Fibroblast of lung (primary cell): ENCODE data around the gene QSOX1. TPM values are rescaled to one million over a fixed set of nuclear protein-coding genes. Genes with fewer than 3 reads are reported as not detected.

Source experiments
- DNase-seq, 2 donors: peaks; one replicate each; pipeline versions ENCODE4 v3.0.0 to v3.0.0-alpha.2; 2010; ENCODE audit warnings: low read depth in 2 of 2
- H2AFZ ChIP-seq: 2 replicates; pipeline ENCODE4 v1.5.1; 2012; ENCODE audit warnings: low read length, control low read depth, inconsistent platforms
- H3K27ac ChIP-seq: 2 replicates; pipeline ENCODE4 v1.5.1; 2011; ENCODE audit warnings: low read length, control low read depth; ENCODE audit not compliant: insufficient read depth
- H3K27me3 ChIP-seq: 2 replicates; pipeline ENCODE4 v1.5.1; 2011; ENCODE audit warnings: mild to moderate bottlenecking, low read length; ENCODE audit not compliant: control insufficient read depth, insufficient read depth
- H3K36me3 ChIP-seq: 2 replicates; pipeline ENCODE4 v1.5.1; 2011; ENCODE audit warnings: low read length; ENCODE audit not compliant: control insufficient read depth, insufficient read depth
- H3K4me1 ChIP-seq: 2 replicates; pipeline ENCODE4 v1.5.1; 2011; ENCODE audit warnings: low read length; ENCODE audit not compliant: control insufficient read depth, insufficient read depth; ENCODE audit errors: extremely low read depth
- H3K4me2 ChIP-seq: 2 replicates; pipeline ENCODE4 v1.5.1; 2011; ENCODE audit warnings: low read length, control low read depth; ENCODE audit not compliant: insufficient read depth; ENCODE audit errors: extremely low read depth
- H3K4me3 ChIP-seq, 4 experiments: fragments of 200-600 bp in 1 of 4; sonication (generic) in 1 of 4; replicated peaks in 1 of 4; 2 replicates each; pipeline ENCODE4 v1.5.1; 2011 to 2016; ENCODE audit warnings: low read length in 4 of 4, low read depth in 3 of 4, mild to moderate bottlenecking in 3 of 4, control low read depth in 2 of 4, inconsistent platforms in 1 of 4, mixed read lengths in 1 of 4; ENCODE audit not compliant: insufficient read depth in 1 of 4; ENCODE audit errors: control extremely low read depth in 1 of 4
- H3K79me2 ChIP-seq: 2 replicates; pipeline ENCODE4 v1.5.1; 2012; ENCODE audit warnings: mild to moderate bottlenecking, low read length, inconsistent platforms; ENCODE audit not compliant: control insufficient read depth, insufficient read depth
- H3K9ac ChIP-seq: 2 replicates; pipeline ENCODE4 v1.5.1; 2011; ENCODE audit warnings: mild to moderate bottlenecking, low read length, control low read depth; ENCODE audit not compliant: insufficient read depth
- H3K9me3 ChIP-seq: 2 replicates; pipeline ENCODE4 v1.5.1; 2012; ENCODE audit warnings: low read depth, low read length; ENCODE audit not compliant: control insufficient read depth, insufficient read depth
- H4K20me1 ChIP-seq: 2 replicates; pipeline ENCODE4 v1.5.1; 2011; ENCODE audit warnings: low read length; ENCODE audit not compliant: control insufficient read depth, insufficient read depth; ENCODE audit errors: extremely low read depth
- EZH2 ChIP-seq: IDR thresholded peaks from 2 replicates; pipeline ENCODE4 v1.5.1; 2012; ENCODE audit warnings: low read length, control low read depth, mild to moderate bottlenecking; ENCODE audit errors: missing control alignments
- polyA plus RNA-seq, 2 donors: library from polyadenylated mRNA; depleted of rRNA in 1 of 2; stranded (reverse) in 1 of 2; unstranded in 1 of 2; fragments of >200 nt; gene quantifications; 2 replicates each; pipeline ENCODE4 v1.2.1, GENCODE V29; 2011 to 2012; ENCODE audit warnings: missing spikeins in 1 of 2
- total RNA-seq: library from RNA; depleted of rRNA; stranded (reverse); fragments of >200 nt; gene quantifications from 2 replicates; pipeline ENCODE4 v1.2.1, GENCODE V29; 2014
- TF ChIP-seq, protein P1 (sequence below), 2 donors: IDR thresholded peaks in 1 of 2; conservative IDR thresholded peaks in 1 of 2; 1 replicate in 1 of 2; 2 replicates in 1 of 2; pipeline ENCODE4 v1.5.1; 2011 to 2012; ENCODE audit warnings: low read length in 2 of 2, control low read depth in 1 of 2, inconsistent platforms in 1 of 2, low read depth in 1 of 2, mild to moderate bottlenecking in 1 of 2

The QSOX1 gene
- total and polyA plus RNA-seq, 2 donors (not counting 1 experiment from before 2014, with no cell fraction given), result 799 to 1,312 TPM

DNA sequence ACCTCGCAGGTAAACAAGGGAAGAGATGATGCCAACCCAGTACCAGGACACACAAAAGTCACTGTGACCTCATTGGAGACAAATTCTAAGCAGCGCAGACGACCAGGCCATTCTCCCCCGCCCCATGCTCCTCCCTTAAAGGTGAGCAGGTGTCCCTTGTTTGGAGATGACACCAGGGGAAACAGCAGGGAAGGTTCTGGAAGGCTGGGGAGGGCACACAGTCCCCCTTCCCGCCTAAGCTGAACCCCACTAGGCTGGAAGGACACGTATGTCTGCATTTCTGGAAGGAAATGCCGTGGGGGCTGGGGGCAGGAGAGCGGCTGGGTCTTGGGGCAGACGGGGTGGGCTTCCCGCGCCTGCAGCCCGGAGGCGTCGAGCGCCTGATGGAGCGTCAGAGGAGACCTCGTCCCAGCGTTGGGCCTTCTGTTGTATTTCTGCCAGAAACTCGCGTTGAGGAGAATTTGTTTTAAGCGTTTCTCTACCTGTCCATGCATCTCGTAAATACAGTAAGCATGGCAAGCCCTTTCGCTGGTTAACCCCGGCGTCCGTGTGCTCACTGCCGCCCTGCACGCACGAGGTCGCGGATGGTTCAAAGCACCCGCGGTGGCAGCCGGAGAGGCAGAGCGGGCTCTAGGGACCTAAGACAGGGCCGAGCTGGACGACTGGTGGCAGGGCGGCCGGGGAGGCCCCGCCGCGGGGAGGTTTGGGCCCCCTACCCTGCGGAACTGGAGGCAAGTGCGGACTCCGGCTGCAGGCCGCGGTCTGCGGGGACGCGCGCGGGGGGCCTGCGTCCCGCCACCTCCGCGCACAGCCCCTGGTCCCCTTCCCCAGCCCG lies 74.2 kb downstream of the QSOX1 start:
- DNase-seq, result no peak
- H3K27me3 ChIP-seq, result peaks cover 55% of the 10 kb centered on the region
- peaks cover 9% of the 10 kb centered on the region for H3K4me1 ChIP-seq
- no peaks in the 10 kb centered on the region for H3K36me3 ChIP-seq
- H3K9ac ChIP-seq, result peak overlapping the region; percentile 45
- no peaks in the 10 kb centered on the region for H4K20me1 ChIP-seq
- H3K9me3 ChIP-seq, result no peaks in the 10 kb centered on the region
- peak; percentile 61 for TF ChIP-seq EZH2
- TF ChIP-seq, protein P1, sequence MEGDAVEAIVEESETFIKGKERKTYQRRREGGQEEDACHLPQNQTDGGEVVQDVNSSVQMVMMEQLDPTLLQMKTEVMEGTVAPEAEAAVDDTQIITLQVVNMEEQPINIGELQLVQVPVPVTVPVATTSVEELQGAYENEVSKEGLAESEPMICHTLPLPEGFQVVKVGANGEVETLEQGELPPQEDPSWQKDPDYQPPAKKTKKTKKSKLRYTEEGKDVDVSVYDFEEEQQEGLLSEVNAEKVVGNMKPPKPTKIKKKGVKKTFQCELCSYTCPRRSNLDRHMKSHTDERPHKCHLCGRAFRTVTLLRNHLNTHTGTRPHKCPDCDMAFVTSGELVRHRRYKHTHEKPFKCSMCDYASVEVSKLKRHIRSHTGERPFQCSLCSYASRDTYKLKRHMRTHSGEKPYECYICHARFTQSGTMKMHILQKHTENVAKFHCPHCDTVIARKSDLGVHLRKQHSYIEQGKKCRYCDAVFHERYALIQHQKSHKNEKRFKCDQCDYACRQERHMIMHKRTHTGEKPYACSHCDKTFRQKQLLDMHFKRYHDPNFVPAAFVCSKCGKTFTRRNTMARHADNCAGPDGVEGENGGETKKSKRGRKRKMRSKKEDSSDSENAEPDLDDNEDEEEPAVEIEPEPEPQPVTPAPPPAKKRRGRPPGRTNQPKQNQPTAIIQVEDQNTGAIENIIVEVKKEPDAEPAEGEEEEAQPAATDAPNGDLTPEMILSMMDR (conservative IDR thresholded peaks at IDR 0.05 in 1 of 2, IDR thresholded peaks at IDR 0.05 in 1 of 2; ENCODE audit: low read depth in 1 of 2, low read length in 2 of 2), result no peak
- H3K4me3 ChIP-seq, result peak overlapping the region in 3 of 4 experiments; percentile 39 to 59 (median 54)
- H2AFZ ChIP-seq, result no peak overlapping the region
- H3K4me2 ChIP-seq, result peak overlapping the region; percentile 94
- no peaks in the 10 kb centered on the region for H3K79me2 ChIP-seq
- no peak overlapping the region for H3K27ac ChIP-seq

DNA sequence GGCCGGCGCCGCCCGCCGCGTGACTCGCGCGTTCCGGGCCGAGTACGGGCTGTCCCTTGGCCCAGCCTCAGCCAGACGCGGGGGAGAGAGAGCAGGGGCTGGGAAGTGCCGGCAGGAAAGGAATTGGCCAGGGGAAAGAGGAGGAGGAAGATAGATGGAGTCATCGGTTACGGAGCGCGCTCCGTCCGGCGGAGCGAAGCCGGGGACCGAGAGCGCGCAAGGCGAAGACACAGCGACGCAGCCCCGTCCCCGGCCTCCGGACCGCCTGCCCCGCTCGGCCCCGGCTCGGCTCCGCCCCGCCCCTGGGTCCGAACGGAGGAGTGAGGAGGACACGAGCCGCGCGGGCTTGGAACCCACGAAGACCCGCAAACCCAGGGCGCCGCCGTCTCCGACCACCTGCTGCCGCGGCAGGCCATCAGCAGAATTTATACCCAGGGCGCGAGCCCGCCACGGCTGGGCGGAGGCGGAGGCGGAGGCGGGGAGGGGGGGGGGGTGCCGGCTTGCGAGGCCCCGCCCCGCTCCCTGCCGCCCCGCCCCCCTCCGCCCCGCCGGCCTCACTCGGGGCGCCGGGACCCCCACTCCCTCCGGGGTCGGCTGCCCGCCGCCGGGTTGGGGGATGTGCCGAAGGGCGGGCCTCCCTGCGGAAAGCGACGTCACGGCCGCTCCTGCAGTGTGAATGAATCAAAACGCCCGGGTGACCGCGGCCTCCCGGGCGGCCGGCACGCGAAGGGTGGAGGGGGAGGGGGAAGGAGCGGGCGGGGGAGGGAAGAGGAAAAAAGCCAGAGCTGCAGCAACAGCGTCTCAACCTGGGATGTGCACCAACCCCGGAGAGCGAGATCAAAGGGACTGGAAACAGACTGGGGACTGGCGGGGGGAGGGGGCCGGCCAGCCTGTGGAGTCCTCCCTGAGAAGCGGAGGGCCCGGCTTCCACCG lies 75.1 kb downstream of the QSOX1 start, which contains the start of gene LHX4:
LHX4 (plus strand) TSS at position 782 of the 933 bp plus-strand sequence. CDS start 266 bp downstream, outside the sequence.
- H3K27ac ChIP-seq, result no peak within 1 kb of the TSS
- no peaks in the 10 kb centered on the region for H3K79me2 ChIP-seq
- H3K27me3 ChIP-seq, result peaks cover 56% of the 10 kb centered on the region
- H3K9me3 ChIP-seq, result no peaks in the 10 kb centered on the region
- H4K20me1 ChIP-seq, result no peaks in the 10 kb centered on the region
- DNase-seq, result peak in 1 of 2 donors; percentile 20
- H3K4me1 ChIP-seq, result peaks cover 9% of the 10 kb centered on the region
- no peaks in the 10 kb centered on the region for H3K36me3 ChIP-seq
- peak within 1 kb of the TSS; percentile 51 to 59 (median 54) for H3K4me3 ChIP-seq
- peak within 1 kb of the TSS; percentile 45 for H3K9ac ChIP-seq
- peak within 1 kb of the TSS; percentile 61 for H2AFZ ChIP-seq
- TF ChIP-seq, protein P1 (conservative IDR thresholded peaks at IDR 0.05 in 1 of 2, IDR thresholded peaks at IDR 0.05 in 1 of 2; ENCODE audit: low read depth in 1 of 2, low read length in 2 of 2), result no peak
- TF ChIP-seq EZH2, result peak; percentile 71
- peak within 1 kb of the TSS; percentile 94 for H3K4me2 ChIP-seq

DNA sequence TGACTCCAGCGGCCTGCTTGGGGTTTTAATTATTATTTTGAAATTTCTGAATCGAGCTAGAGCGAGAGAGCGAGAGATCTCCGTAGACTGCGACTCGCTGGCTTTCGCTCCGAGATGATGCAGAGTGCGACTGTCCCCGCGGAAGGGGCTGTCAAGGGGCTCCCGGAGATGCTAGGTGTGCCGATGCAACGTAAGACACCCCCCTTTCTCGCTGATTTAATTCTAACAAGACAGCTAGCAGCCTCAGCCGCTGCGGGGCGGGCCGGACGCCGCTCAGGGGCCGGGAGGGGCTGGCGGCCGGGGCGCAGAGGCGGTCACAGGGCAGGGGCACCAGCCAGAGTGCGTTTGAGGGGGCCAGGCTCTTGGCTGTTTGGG lies 75.7 kb downstream of the QSOX1 start:
- no peaks in the 10 kb centered on the region for H3K36me3 ChIP-seq
- H3K4me3 ChIP-seq, result peak overlapping the region; percentile 51 to 59 (median 53)
- H3K27ac ChIP-seq, result no peak overlapping the region
- H3K9ac ChIP-seq, result peak overlapping the region; percentile 2
- peak overlapping the region; percentile 21 for H2AFZ ChIP-seq
- no peak for TF ChIP-seq EZH2
- TF ChIP-seq, protein P1 (conservative IDR thresholded peaks at IDR 0.05 in 1 of 2, IDR thresholded peaks at IDR 0.05 in 1 of 2; ENCODE audit: low read depth in 1 of 2, low read length in 2 of 2), result no peak
- no peaks in the 10 kb centered on the region for H3K9me3 ChIP-seq
- H4K20me1 ChIP-seq, result no peaks in the 10 kb centered on the region
- no peaks in the 10 kb centered on the region for H3K79me2 ChIP-seq
- peak overlapping the region; percentile 86 for H3K4me2 ChIP-seq
- H3K4me1 ChIP-seq, result peaks cover 9% of the 10 kb centered on the region
- DNase-seq, result no peak
- peaks cover 60% of the 10 kb centered on the region for H3K27me3 ChIP-seq
